LNCaP clone FGC (cell line): Measurements from ENCODE around the gene WDR82.

Experiments
- DNase-seq: peaks from one replicate; pipeline ENCODE4 v3.0.0-alpha.2; 2011; ENCODE audit warnings: low read depth
- H3K4me3 ChIP-seq: 2 replicates; pipeline ENCODE4 v1.5.1; 2011; ENCODE audit warnings: mild to moderate bottlenecking, low read depth, low read length, control low read depth
- CTCF ChIP-seq: IDR thresholded peaks from 2 replicates; pipeline ENCODE4 v1.5.1; 2012; ENCODE audit warnings: mild to moderate bottlenecking; ENCODE audit not compliant: control insufficient read depth, insufficient read depth; ENCODE audit errors: extremely low read depth

Gene WDR82

GRCh38 chr3:52293491-52294319 lies 15.3 kb upstream of the WDR82 start:
- TF ChIP-seq CTCF = no peak
- no peak for DNase-seq
- no peak overlapping the region for H3K4me3 ChIP-seq

DNA sequence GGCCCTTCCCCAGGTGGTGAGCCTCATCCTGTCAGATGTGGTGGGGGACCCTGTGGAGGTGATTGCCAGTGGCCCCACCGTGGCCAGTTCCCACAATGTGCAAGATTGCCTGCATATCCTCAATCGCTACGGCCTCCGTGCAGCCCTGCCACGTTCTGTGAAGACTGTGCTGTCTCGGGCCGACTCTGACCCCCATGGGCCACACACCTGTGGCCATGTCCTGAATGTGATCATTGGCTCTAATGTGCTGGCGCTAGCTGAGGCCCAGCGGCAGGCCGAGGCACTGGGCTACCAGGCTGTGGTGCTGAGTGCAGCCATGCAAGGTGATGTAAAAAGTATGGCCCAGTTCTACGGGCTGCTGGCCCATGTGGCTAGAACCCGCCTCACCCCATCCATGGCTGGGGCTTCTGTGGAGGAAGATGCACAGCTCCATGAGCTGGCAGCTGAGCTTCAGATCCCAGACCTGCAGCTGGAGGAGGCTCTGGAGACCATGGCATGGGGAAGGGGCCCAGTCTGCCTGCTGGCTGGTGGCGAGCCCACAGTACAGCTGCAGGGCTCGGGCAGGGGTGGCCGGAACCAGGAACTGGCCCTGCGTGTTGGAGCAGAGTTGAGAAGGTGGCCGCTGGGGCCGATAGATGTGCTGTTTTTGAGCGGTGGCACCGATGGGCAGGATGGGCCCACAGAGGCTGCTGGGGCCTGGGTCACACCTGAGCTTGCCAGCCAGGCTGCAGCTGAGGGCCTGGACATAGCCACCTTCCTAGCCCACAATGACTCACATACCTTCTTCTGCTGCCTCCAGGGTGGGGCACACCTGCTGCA lies 14.0 kb upstream of the WDR82 start:
- TF ChIP-seq CTCF = no peak
- no peak for DNase-seq
- no peak overlapping the region for H3K4me3 ChIP-seq

DNA sequence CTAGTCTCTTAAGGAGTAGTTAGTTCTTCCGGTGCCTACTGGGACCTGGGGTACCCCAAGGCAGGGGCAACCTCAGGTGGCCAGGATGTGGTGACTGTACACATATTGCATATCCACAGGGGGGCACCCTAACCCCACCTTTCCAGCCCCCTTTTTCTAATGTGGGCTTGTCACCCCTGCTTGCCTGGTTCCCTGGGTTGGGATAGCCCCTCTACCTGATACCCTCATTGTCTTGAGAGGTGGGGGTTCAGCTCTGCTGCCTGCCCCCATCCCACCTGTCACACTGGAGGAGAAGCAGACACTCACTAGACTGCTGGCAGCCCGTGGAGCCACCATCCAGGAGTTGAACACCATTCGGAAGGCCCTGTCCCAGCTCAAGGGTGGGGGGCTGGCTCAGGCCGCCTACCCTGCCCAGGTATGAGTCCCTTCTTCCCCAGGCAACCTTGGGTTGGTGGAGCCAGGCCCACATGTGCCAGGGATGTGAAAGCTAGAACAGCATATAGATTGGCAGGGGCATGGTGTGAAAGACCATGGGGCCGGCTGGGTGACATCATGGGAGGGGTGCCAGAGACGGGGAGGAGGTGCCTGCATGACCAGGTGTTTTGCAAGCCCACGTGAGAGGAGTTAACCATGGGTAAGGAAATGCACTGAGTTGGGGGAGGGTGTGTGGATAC lies 13.2 kb upstream of the WDR82 start:
- no peak for DNase-seq
- no peak overlapping the region for H3K4me3 ChIP-seq
- peak; percentile 70 for TF ChIP-seq CTCF

DNA sequence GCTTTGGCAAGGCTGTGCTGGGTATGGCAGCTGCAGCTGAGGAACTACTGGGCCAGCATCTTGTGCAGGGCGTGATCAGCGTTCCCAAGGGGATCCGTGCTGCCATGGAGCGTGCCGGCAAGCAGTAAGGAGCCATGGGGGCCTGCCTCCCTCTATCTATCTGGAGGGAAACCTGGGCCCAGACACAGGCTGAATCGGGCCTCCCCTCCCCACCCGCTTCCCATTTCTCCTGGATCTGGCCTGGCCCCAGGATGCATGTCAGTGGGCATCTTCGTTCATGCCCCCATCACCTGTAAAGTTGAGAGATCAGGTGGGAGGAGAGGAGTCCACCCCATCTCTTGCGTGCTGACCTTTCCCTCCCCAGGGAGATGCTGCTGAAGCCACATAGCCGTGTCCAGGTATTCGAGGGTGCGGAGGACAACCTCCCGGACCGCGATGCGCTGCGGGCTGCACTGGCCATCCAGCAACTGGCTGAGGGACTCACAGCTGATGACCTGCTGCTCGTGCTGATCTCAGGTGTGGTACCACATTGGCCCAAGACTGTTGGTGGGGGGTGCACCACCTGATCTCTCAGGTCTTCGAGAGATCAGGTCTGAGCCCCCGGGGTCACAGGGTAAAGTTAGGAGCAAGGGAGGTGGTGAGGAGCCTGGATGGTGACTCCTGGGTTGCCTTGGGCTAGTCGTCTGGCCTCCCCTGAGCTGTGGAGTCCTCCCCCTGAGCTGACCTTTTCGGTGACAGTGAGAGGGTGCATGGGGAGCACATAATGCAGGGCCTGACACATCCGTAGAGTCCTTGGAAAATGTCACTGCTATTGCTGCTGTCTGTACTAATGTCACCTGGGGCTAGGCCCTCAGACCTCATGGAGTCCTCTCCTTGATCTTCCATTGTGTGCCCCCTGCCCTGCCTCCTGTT lies 12.4 kb upstream of the WDR82 start:
- no peak for DNase-seq
- no peak overlapping the region for H3K4me3 ChIP-seq
- no peak for TF ChIP-seq CTCF

DNA sequence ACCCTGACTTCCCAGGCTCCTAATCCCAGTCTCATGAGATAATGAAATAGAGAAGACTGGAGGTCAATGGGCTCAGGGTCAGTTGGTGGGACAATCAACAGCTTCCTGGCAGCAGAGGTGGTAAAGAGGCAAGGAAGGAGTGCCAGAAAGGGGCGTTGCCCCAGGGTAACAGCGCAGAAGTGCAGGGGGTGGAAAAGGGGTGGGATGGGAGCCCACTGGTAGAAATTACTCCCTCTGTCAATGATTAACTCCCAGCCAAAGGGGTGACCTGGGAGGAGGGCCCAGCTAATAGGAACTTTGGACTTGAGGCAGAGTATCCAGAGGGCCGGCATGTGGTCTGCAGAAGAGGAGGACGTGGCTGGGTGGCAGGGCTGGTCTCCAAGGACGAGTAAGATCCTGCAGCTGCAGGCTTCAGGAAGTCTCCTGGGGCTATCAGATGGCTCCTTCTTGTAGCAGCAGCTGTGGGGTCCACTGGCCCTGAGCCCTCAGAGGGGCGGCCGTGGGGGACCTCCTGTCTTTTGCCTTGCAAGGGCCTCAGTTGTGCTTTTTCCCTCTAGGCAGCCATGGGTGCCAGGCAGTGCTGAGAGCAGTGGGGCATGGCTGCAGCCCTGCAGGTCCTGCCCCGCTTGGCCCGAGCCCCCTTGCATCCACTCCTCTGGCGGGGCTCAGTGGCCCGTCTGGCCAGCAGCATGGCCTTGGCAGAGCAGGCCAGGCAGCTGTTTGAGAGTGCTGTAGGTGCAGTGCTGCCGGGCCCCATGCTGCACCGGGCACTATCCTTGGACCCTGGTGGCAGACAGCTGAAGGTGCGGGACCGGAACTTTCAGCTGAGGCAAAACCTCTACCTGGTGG lies 11.5 kb upstream of the WDR82 start:
- H3K4me3 ChIP-seq = no peak overlapping the region
- no peak for DNase-seq
- no peak for TF ChIP-seq CTCF
